Tibial nerve (tissue), 4 donors: Measurements from ENCODE around the gene FASN. TPM values are rescaled to one million over a fixed set of nuclear protein-coding genes. Genes with fewer than 3 reads are reported as not detected.

ENCODE experiments used
- DNase-seq, 2 donors: peaks; one replicate each; pipeline ENCODE4 v3.0.0-alpha.2; 2019; ENCODE audit warnings: low spot score in 2 of 2
- H3K27ac ChIP-seq, 4 donors: fragments of 200-600 bp; sonication (generic) in 3 of 4; one replicate each; pipeline ENCODE4 v1.5.1; 2017 to 2019; ENCODE audit warnings: mild to moderate bottlenecking in 1 of 4
- H3K27me3 ChIP-seq, 2 donors: fragments of 200-600 bp; sonication (generic) in 1 of 2; one replicate each; pipeline versions ENCODE4 v1.5.1 to v1.6.0; 2017 to 2019
- H3K36me3 ChIP-seq, 3 donors: fragments of 200-600 bp; sonication (generic); one replicate each; pipeline ENCODE4 v1.5.1; 2018 to 2019
- H3K4me1 ChIP-seq, 4 donors: fragments of 200-600 bp; sonication (generic) in 3 of 4; one replicate each; pipeline ENCODE4 v1.5.1; 2017 to 2019
- H3K4me3 ChIP-seq, 4 donors: fragments of 200-600 bp; sonication (generic) in 3 of 4; one replicate each; pipeline ENCODE4 v1.5.1; 2017 to 2019; ENCODE audit warnings: mild to moderate bottlenecking in 1 of 4, moderate library complexity in 1 of 4
- H3K9me3 ChIP-seq, 4 donors: fragments of 200-600 bp; sonication (generic) in 3 of 4; one replicate each; pipeline ENCODE4 v1.5.1; 2017 to 2019
- CTCF ChIP-seq, 5 experiments: fragments of 200-600 bp in 3 of 5; fragments of 450-650 bp in 2 of 5; sonication (generic) in 3 of 5; IDR thresholded peaks; one replicate each; pipeline ENCODE4 v1.5.1; 2016 to 2019; ENCODE audit warnings: antibody characterized with exemption in 5 of 5, mild to moderate bottlenecking in 3 of 5, moderate library complexity in 2 of 5
- EP300 ChIP-seq, 2 donors: sonication (generic); formaldehyde crosslinking; IDR thresholded peaks; one replicate each; pipeline ENCODE4 v1.6.1; 2017; ENCODE audit warnings: antibody characterized with exemption in 2 of 2, mild to moderate bottlenecking in 1 of 2
- POLR2A ChIP-seq, 2 donors: fragments of 450-650 bp; IDR thresholded peaks; one replicate each; pipeline ENCODE4 v1.6.1; 2017; ENCODE audit warnings: antibody characterized with exemption in 2 of 2, mild to moderate bottlenecking in 2 of 2, moderate library complexity in 2 of 2
- WGBS, 2 donors: methylation state at CpG; one replicate each; pipeline ENCODE4 v1.1.5; 2018; 5-methylcytosine and 5-hydroxymethylcytosine counted together
- total RNA-seq, 4 donors: library from RNA; depleted of rRNA; stranded (reverse); fragments of >200 nt; gene quantifications; one replicate each; pipeline ENCODE4 v1.1.0, GENCODE V29; 2016

Gene FASN
- total RNA-seq, 4 donors from 2014 or later = 129 to 319 (median 160) TPM

DNA sequence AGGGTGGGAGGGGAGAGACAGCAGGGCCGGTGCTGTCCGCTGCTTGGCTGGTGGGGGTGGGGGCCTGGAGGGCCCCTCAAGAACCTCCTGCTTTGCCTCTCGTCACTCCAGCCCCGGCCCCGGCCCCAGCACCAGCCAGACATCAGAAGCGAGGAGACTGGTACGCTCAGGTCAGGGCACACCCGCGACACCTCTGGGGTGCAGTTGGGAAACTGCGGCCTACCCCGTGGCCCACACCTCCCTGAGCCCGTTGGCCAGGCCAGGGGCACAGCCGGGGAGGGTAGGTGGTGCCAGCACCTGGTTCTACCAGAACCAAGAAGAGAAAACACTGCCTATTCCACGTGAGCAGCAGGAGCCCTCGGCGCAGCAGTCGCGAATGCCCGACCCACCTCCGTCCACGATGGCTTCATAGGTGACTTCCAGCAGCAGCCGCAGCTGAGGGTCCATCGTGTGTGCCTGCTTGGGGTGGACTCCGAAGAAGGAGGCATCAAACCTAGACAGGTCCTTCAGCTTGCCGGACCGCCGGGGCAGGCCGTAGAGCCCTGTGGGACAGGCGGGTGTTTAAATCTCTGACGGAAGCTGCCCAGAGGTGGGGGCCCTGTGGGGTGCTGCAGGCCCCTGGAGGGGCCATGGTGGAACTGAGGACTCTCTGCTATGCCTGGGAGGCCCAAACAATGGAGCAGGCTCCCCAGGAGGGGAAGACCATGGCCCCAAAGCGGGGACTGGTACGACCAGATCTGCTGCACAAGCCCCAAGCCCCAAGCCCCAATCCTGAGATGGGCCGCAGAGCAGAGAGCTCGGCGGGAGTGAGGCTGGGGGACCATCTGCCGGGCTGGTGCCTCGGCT lies 2.9 kb downstream of the FASN start:
- H3K27ac ChIP-seq = peak overlapping the region in 1 of 4 donors; percentile 98
- no peak for TF ChIP-seq POLR2A (IDR thresholded peaks at IDR 0.05)
- peak overlapping the region in 1 of 4 donors; percentile 83 for H3K4me3 ChIP-seq
- H3K9me3 ChIP-seq = no peaks in the 10 kb centered on the region
- DNase-seq = no peak
- H3K27me3 ChIP-seq = no peaks in the 10 kb centered on the region
- WGBS, 2 donors = 86 to 87% methylated on average over 32 to 37 of the region's 37 CpGs
- peaks cover 3 to 42% (median 23%) of the 10 kb centered on the region in 4 donors for H3K4me1 ChIP-seq
- peaks cover 23 to 63% (median 28%) of the 10 kb centered on the region in 3 donors for H3K36me3 ChIP-seq

- H3K4me1 ChIP-seq = peaks cover 3 to 29% (median 12%) of the 10 kb centered on the region in 4 donors
- no peaks in the 10 kb centered on the region for H3K27me3 ChIP-seq
- DNase-seq = no peak
- H3K36me3 ChIP-seq = peaks cover 23 to 82% (median 41%) of the 10 kb centered on the region in 3 donors
- no peaks in the 10 kb centered on the region for H3K9me3 ChIP-seq
- no peak for TF ChIP-seq POLR2A (IDR thresholded peaks at IDR 0.05)
- TF ChIP-seq EP300 (IDR thresholded peaks at IDR 0.05) = no peak
- no peak for TF ChIP-seq CTCF (IDR thresholded peaks at IDR 0.05)
- 81 to 94% methylated on average over 10 to 18 of the region's 40 CpGs for WGBS, 2 donors
- H3K27ac ChIP-seq = peak overlapping the region in 1 of 4 donors; percentile 39
- no peak overlapping the region for H3K4me3 ChIP-seq
Measured at GRCh38 chr17:82092995-82093751, 4.9 kb downstream of the FASN start.

GRCh38 chr17:82092628-82092994 lies 5.4 kb downstream of the FASN start:
- 92 to 93% methylated on average over 11 to 16 of the region's 20 CpGs for WGBS, 2 donors
- peaks cover 23 to 88% (median 47%) of the 10 kb centered on the region in 3 donors for H3K36me3 ChIP-seq

GRCh38 chr17:82092094-82092586 lies 5.9 kb downstream of the FASN start:
- WGBS, 2 donors = 92 to 93% methylated on average over 17 to 23 of the region's 23 CpGs

More at GRCh38 chr17:82092628-82092994, 5.4 kb downstream of the FASN start:
- Histone ChIP-seq H3K27ac (no peak overlapping the region), H3K4me1 (peaks cover 3 to 29% (median 12%) of the 10 kb centered on the region in 4 donors), H3K27me3 (no peaks in the 10 kb centered on the region), H3K9me3 (no peaks in the 10 kb centered on the region), H3K4me3 (no peak overlapping the region)
- TF ChIP-seq POLR2A (IDR thresholded peaks at IDR 0.05) (no peak), EP300 (IDR thresholded peaks at IDR 0.05) (no peak), CTCF (IDR thresholded peaks at IDR 0.05) (no peak)
- DNase-seq = no peak

More at GRCh38 chr17:82092094-82092586, 5.9 kb downstream of the FASN start:
- peaks cover 3 to 25% (median 10%) of the 10 kb centered on the region in 4 donors for H3K4me1 ChIP-seq
- peaks cover 23 to 93% (median 48%) of the 10 kb centered on the region in 3 donors for H3K36me3 ChIP-seq
- H3K27ac ChIP-seq = no peak overlapping the region
- DNase-seq = no peak
- no peaks in the 10 kb centered on the region for H3K27me3 ChIP-seq
- TF ChIP-seq POLR2A (IDR thresholded peaks at IDR 0.05) = no peak
- TF ChIP-seq CTCF (IDR thresholded peaks at IDR 0.05) = no peak
- no peak for TF ChIP-seq EP300 (IDR thresholded peaks at IDR 0.05)
- no peaks in the 10 kb centered on the region for H3K9me3 ChIP-seq
- no peak overlapping the region for H3K4me3 ChIP-seq
